Measurements from ENCODE around the gene STAC3.

DNA sequence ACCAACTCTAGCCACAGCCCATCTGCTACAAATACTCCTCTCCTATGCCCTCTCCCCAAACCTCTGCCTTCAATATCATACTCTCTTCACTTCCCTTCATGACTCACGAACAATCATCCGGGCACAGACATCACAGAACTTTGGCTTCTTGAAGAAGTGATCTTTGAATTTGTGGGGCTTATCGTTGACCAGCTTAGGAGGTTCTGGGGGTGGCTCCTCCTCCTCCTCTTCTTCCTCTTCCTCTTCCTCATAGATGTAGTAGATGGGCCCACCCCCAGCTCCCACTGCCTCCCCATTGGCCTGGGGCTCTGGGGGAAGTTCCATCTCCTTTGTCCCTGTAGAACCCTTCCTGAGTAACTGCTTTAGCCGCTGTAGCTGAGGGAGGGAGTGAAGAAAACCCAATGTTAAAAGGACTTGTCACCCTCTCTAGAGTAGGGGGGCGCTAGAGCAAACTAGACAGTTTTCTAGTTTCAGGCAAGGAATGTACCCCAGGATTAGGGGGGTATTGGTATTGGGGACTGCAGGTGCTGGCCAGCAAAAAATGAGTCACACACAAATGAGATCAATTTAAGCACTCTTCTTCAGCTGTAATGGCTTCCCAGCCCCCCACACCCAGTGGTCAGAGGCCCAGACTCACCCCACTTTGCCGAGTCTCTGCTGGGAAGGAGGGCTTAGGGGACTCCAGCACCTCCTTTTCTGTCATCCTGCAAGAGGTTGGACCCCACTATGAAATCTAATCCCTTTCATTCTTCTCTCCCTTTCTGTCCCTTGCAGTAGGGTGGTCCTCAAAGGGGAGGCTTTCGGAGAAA, 1.8 kb downstream of the STAC3 start:
- TF ChIP-seq CTCF (IDR thresholded peaks at IDR 0.05) (no peak), ZNF416 (CRISPR knock-in tag; IDR thresholded peaks at IDR 0.05) (no peak), ATF3 (CRISPR knock-in tag; conservative IDR thresholded peaks at IDR 0.05) (no peak), NR3C1 (CRISPR knock-in tag; conservative IDR thresholded peaks at IDR 0.05; ENCODE audit: low read depth) (no peak)
- TF ChIP-seq, protein P1, sequence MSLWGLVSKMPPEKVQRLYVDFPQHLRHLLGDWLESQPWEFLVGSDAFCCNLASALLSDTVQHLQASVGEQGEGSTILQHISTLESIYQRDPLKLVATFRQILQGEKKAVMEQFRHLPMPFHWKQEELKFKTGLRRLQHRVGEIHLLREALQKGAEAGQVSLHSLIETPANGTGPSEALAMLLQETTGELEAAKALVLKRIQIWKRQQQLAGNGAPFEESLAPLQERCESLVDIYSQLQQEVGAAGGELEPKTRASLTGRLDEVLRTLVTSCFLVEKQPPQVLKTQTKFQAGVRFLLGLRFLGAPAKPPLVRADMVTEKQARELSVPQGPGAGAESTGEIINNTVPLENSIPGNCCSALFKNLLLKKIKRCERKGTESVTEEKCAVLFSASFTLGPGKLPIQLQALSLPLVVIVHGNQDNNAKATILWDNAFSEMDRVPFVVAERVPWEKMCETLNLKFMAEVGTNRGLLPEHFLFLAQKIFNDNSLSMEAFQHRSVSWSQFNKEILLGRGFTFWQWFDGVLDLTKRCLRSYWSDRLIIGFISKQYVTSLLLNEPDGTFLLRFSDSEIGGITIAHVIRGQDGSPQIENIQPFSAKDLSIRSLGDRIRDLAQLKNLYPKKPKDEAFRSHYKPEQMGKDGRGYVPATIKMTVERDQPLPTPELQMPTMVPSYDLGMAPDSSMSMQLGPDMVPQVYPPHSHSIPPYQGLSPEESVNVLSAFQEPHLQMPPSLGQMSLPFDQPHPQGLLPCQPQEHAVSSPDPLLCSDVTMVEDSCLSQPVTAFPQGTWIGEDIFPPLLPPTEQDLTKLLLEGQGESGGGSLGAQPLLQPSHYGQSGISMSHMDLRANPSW (CRISPR knock-in tag; conservative IDR thresholded peaks at IDR 0.05; ENCODE audit: low read depth), result no peak
